ENCODE measurements around the gene MPPED2.

GRCh38 chr11:30411383-30411782 is 174.8 kb downstream of the MPPED2 start:
- TF ChIP-seq POLR2A (IDR thresholded peaks at IDR 0.05) (no peak), CTCF (IDR thresholded peaks at IDR 0.05) (no peak)
